Caco-2 (cell line): Measurements from ENCODE around the gene DUSP11. TPM values are rescaled to one million over a fixed set of nuclear protein-coding genes. Genes with fewer than 3 reads are reported as not detected.

Experiments used
- BruUV-seq: library from RNA; stranded (reverse); fragments of 400-500 nt; replicated peaks from 2 replicates; lab custom pipeline; 2021; lab: Mats Ljungman, UMichigan
- CTCF ChIA-PET: fragments of 300-600 bp; sonication (Branson Sonifier 250); formaldehyde crosslinking; loops from one replicate; lab custom pipeline; 2022; ENCODE audit warnings: antibody characterized with exemption; lab: Charles Lee
- POLR2A ChIA-PET: fragments of 300-600 bp; sonication (Branson Sonifier 250); formaldehyde crosslinking; loops from one replicate; lab custom pipeline; 2022; ENCODE audit warnings: antibody characterized with exemption; lab: Charles Lee
- DNase-seq, 2 experiments: peaks; one replicate each; pipeline versions ENCODE4 v3.0.0 to v3.0.0-alpha.2; 2020 to 2022
- H3K27me3 ChIP-seq: replicated peaks from 2 replicates; pipeline ENCODE4 v1.6.0; 2011; ENCODE audit warnings: low read length; ENCODE audit not compliant: control insufficient read depth, insufficient read depth
- H3K36me3 ChIP-seq: 2 replicates; pipeline ENCODE4 v1.5.1; 2011; ENCODE audit warnings: low read length; ENCODE audit not compliant: control insufficient read depth, insufficient read depth
- H3K4me1 ChIP-seq: fragments of 250-450 bp; sonication (Bioruptor Pico); 2 replicates; pipeline ENCODE4 v1.5.1; 2020; ENCODE audit warnings: mild to moderate bottlenecking
- H3K4me3 ChIP-seq: 2 replicates; pipeline ENCODE4 v1.5.1; 2011; ENCODE audit warnings: low read depth, mild to moderate bottlenecking, control low read depth, low read length
- H3K9me3 ChIP-seq: fragments of 250-450 bp; sonication (Bioruptor Pico); 2 replicates; pipeline ENCODE4 v1.5.1; 2020; ENCODE audit warnings: mild to moderate bottlenecking, moderate library complexity
- H3K27ac Mint-ChIP-seq: one replicate; pipeline ENCODE4 v1.8.0; 2022; ENCODE audit warnings: mixed read lengths; ENCODE audit not compliant: unreplicated experiment
- H3K27me3 Mint-ChIP-seq: one replicate; pipeline ENCODE4 v1.8.0; 2022; ENCODE audit warnings: mixed read lengths; ENCODE audit not compliant: insufficient read depth, unreplicated experiment
- H3K36me3 Mint-ChIP-seq: one replicate; pipeline ENCODE4 v1.8.0; 2022; ENCODE audit warnings: mild to moderate bottlenecking, mixed read lengths; ENCODE audit not compliant: insufficient read depth, unreplicated experiment
- H3K4me1 Mint-ChIP-seq: one replicate; pipeline ENCODE4 v1.8.0; 2022; ENCODE audit warnings: low read depth, mixed read lengths; ENCODE audit not compliant: unreplicated experiment
- H3K4me3 Mint-ChIP-seq: one replicate; pipeline ENCODE4 v1.8.0; 2022; ENCODE audit warnings: mild to moderate bottlenecking, moderate library complexity, mixed read lengths; ENCODE audit not compliant: unreplicated experiment
- H3K9me3 Mint-ChIP-seq: one replicate; pipeline ENCODE4 v1.8.0; 2022; ENCODE audit warnings: mixed read lengths; ENCODE audit not compliant: unreplicated experiment
- CTCF ChIP-seq, 2 experiments: fragments of 200-600 bp in 1 of 2; IDR thresholded peaks; 1 replicate in 1 of 2; 2 replicates in 1 of 2; pipeline versions ENCODE4 v1.5.1 to v1.8.0; 2011 to 2022; ENCODE audit warnings: antibody characterized with exemption in 1 of 2, control low read depth in 1 of 2, inconsistent platforms in 1 of 2, low read depth in 1 of 2, low read length in 1 of 2, mild to moderate bottlenecking in 1 of 2, moderate library complexity in 1 of 2; ENCODE audit not compliant: insufficient read depth in 1 of 2, severe bottlenecking in 1 of 2, unreplicated experiment in 1 of 2
- intact Hi-C: fragments of 100-400 bp; cut with micrococcal nuclease; formaldehyde crosslinking; loops from one replicate; pipeline ENCODE4 v1.10.0; 2022; ENCODE audit not compliant: unreplicated experiment
- total RNA-seq: library from RNA; stranded (reverse); gene quantifications from 2 replicates; pipeline ENCODE4 v1.2.3, GENCODE V29; 2022

DUSP11 gene
- total RNA-seq, 1 experiment from 2014 or later: 24.3 TPM

- no peaks in the 10 kb centered on the region for H3K9me3 ChIP-seq
- H3K27me3 ChIP-seq: no peaks in the 10 kb centered on the region
- Mint-ChIP-seq H3K27ac (peak overlapping the region; percentile 93), H3K9me3 (no peaks in the 10 kb centered on the region), H3K27me3 (no peaks in the 10 kb centered on the region), H3K4me1 (peaks cover 9% of the 10 kb centered on the region), H3K36me3 (peaks cover 7% of the 10 kb centered on the region), H3K4me3 (peak overlapping the region; percentile 84)
- intact Hi-C loops: loop anchor here (1.0 kb wide), 1 partner anchor 155 kb away; no protein-coding TSS in a partner anchor
- no peak for DNase-seq
- no peak for TF ChIP-seq CTCF (IDR thresholded peaks at IDR 0.05; ENCODE audit: insufficient read depth in 1 of 2, low read depth in 1 of 2, low read length in 1 of 2, severe bottlenecking in 1 of 2, unreplicated experiment in 1 of 2)
- ChIA-PET POLR2A (interaction anchor here (0.7 to 1.9 kb wide), 18 partner anchors 11 to 630 kb away, joined by 3 to 23 read pairs (median 4); partner anchors contain the start of genes MOB1A, TPRKB and WBP1), CTCF (interaction anchor here (0.6 to 1.5 kb wide), 13 partner anchors 11 to 505 kb away, joined by 3 to 12 read pairs (median 4); partner anchors contain the start of genes BOLA3, MOB1A and TPRKB)
- peaks cover 3% of the 10 kb centered on the region; the same call in 1 of the 2 replicates for H3K4me1 ChIP-seq
- BruUV-seq: TSS peak; percentile 81
- H3K36me3 ChIP-seq: 0 out of 2 replicates have a peak, but pooled peaks cover 2% of the 10 kb centered on the region
- H3K4me3 ChIP-seq: peak overlapping the region; percentile 44
These were observed 48.5 kb upstream of the DUSP11 start for GRCh38 chr2:73828389-73828817.

GRCh38 chr2:73827660-73828388 is 47.9 kb upstream of the DUSP11 start:
- Mint-ChIP-seq H3K9me3 (no peaks in the 10 kb centered on the region), H3K27ac (no peak overlapping the region), H3K4me3 (peak overlapping the region; percentile 84), H3K36me3 (peaks cover 7% of the 10 kb centered on the region), H3K27me3 (no peaks in the 10 kb centered on the region), H3K4me1 (peaks cover 9% of the 10 kb centered on the region)
- intact Hi-C loops: loop anchor here (1.0 kb wide), 1 partner anchor 155 kb away; no protein-coding TSS in a partner anchor
- no TSS peak for BruUV-seq
- CTCF ChIA-PET: interaction anchor here (0.6 to 1.5 kb wide), 15 partner anchors 11 to 505 kb away, joined by 3 to 12 read pairs (median 3); partner anchors contain the start of genes BOLA3, MOB1A and TPRKB
- H3K36me3 ChIP-seq: 0 out of 2 replicates have a peak, but pooled peaks cover 2% of the 10 kb centered on the region
- H3K4me1 ChIP-seq: peaks cover 3% of the 10 kb centered on the region; the same call in 1 of the 2 replicates
- POLR2A ChIA-PET: interaction anchor here (0.7 to 1.9 kb wide), 16 partner anchors 12 to 630 kb away, joined by 3 to 23 read pairs (median 4); partner anchors contain the start of genes MOB1A, TPRKB and WBP1
- H3K9me3 ChIP-seq: no peaks in the 10 kb centered on the region
- H3K4me3 ChIP-seq: peak overlapping the region; percentile 44
- TF ChIP-seq CTCF (IDR thresholded peaks at IDR 0.05; ENCODE audit: insufficient read depth in 1 of 2, low read depth in 1 of 2, low read length in 1 of 2, severe bottlenecking in 1 of 2, unreplicated experiment in 1 of 2): no peak
- no peaks in the 10 kb centered on the region for H3K27me3 ChIP-seq
- no peak for DNase-seq

- Mint-ChIP-seq H3K36me3 (peaks cover 7% of the 10 kb centered on the region), H3K27ac (no peak overlapping the region), H3K4me3 (no peak overlapping the region), H3K4me1 (peaks cover 9% of the 10 kb centered on the region), H3K9me3 (no peaks in the 10 kb centered on the region), H3K27me3 (no peaks in the 10 kb centered on the region)
- no TSS peak for BruUV-seq
- ChIA-PET POLR2A (interaction anchor here (0.6 kb wide), 1 partner anchor 294 kb away, joined by 4 read pairs; no protein-coding TSS in a partner anchor), CTCF (interaction anchor here (0.8 to 1.2 kb wide), 4 partner anchors 65 to 324 kb away, joined by 3 to 6 read pairs (median 3); no protein-coding TSS in a partner anchor)
- Histone ChIP-seq H3K27me3 (no peaks in the 10 kb centered on the region), H3K4me1 (peaks cover 3% of the 10 kb centered on the region; the same call in 1 of the 2 replicates), H3K4me3 (no peak overlapping the region), H3K36me3 (0 out of 2 replicates have a peak, but pooled peaks cover 2% of the 10 kb centered on the region), H3K9me3 (no peaks in the 10 kb centered on the region)
- TF ChIP-seq CTCF (IDR thresholded peaks at IDR 0.05; ENCODE audit: insufficient read depth in 1 of 2, low read depth in 1 of 2, low read length in 1 of 2, severe bottlenecking in 1 of 2, unreplicated experiment in 1 of 2): no peak
- intact Hi-C loops: no loop called here
- DNase-seq: no peak
These were observed 47.1 kb upstream of the DUSP11 start for GRCh38 chr2:73827018-73827417.
